Left renal pelvis (tissue), 4 donors: Measurements from ENCODE around the gene CTSD. TPM values are rescaled to one million over a fixed set of nuclear protein-coding genes. Genes with fewer than 3 reads are reported as not detected.
A peak's percentile ranks its signal among the peaks of the same experiment; 100 is the strongest.
"Not testable (repeated sequence)": the region's sequence is repeated elsewhere in the genome, so short reads cannot be mapped to it uniquely, and the experiment has no call there.

ENCODE experiments used
- DNase-seq, 4 donors: peaks; one replicate each; pipeline ENCODE4 v3.0.0-alpha.2; 2013; ENCODE audit warnings: low read depth in 4 of 4, low spot score in 3 of 4
- polyA plus RNA-seq, 4 donors: library from polyadenylated mRNA; unstranded; fragments of 120-200 nt; gene quantifications; one replicate each; pipeline ENCODE4 v1.2.1, GENCODE V29; 2013; ENCODE audit not compliant: insufficient read length in 4 of 4

The CTSD gene
- polyA plus RNA-seq: 100 to 1,000 TPM; 171 to 263 (median 222) TPM

DNA sequence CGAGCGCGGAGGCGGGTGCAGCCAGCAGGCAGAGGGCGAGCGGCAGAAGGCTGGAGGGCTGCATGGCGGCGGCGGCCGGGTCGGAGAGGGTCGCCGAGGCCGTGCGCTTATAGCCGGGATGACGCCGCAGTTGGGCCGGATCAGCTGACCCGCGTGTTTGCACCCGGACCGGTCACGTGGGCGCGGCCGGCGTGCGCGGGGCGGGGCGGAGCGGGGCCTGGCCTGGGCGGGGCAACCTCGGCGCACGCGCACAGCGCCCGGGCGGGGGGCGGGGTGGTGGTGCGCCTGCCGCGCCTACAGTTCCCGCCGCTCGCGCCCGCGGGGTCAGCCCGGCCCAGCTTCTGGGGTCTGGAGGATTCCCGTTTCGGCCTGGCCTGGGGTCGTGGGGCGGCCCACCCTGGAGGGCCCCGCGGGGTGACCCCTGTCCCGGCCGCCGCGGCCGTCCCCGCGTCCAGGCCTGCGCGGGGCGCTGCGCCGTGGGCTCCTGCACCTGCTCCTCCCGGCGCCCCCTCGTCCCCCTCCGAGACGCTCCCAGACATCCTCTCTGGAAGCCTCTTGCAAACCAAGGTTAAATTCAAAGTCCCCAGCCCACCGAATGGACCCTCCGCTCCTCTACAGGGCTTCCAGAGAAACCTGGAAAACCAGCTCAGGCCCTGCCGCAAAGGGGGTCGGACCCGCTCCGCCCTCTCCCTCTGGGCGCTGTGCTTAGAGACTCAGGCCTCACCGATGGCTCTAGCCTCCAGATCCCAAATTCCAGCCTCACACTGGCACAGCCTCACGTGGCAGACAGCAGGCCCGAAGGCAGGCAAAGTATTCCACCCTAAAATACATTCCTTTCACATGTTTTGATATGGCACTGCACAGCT is at the start of gene CTSD:
Gene CTSD (minus strand): TSS at position 132 of the 866 bp plus-strand sequence. CDS start 68 bp downstream, at position 64.
- peak in 3 of 4 donors; percentile 61 to 66 (median 64) for DNase-seq

- not testable (repeated sequence) for DNase-seq
Measured at GRCh38 chr11:1813356-1813755, 49.6 kb upstream of the CTSD start.

DNA sequence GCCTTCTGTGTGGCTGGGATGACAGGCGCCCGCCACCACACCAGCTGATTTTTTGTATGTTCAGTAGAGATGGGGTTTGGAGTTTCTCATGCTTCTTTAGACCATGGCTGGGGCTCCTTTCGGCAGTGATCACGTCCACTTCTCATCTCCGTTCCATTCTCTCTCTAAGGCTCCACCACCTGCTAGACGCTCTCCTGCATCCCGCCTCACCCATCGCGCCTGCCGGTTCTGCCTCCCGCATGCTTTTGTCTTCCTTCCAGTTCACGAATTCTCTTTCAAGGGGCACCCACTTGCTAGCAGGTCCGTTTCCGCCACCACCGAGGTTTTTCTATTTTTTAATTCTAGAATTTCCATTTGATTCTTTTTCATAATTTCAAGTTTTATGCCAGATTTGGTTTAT is 49.1 kb upstream of the CTSD start:
- no peak for DNase-seq

GRCh38 chr11:1812274-1812673 is 48.5 kb upstream of the CTSD start:
- DNase-seq: no peak

GRCh38 chr11:1810761-1811160 is 47.0 kb upstream of the CTSD start:
- no peak for DNase-seq

GRCh38 chr11:1807264-1807995 is 43.7 kb upstream of the CTSD start:
- no peak for DNase-seq

DNA sequence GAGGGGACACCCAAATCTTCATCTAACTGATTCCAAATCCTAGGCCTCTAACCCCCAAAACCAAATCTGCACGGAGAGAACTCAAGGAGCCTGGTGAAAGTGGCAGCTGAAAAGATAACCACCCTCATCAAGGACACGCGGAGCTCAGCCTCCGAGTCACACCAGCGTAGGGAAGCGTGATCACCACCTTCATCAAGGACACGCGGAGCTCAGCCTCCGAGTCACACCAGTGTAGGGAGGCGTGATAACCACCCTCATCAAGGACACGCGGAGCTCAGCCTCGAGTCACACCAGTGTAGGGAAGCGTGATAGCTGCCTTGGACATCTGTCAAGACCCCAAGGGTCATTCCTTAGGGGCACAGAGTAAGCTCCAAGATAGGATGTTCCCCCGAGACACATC is 41.8 kb upstream of the CTSD start:
- DNase-seq: no peak

DNA sequence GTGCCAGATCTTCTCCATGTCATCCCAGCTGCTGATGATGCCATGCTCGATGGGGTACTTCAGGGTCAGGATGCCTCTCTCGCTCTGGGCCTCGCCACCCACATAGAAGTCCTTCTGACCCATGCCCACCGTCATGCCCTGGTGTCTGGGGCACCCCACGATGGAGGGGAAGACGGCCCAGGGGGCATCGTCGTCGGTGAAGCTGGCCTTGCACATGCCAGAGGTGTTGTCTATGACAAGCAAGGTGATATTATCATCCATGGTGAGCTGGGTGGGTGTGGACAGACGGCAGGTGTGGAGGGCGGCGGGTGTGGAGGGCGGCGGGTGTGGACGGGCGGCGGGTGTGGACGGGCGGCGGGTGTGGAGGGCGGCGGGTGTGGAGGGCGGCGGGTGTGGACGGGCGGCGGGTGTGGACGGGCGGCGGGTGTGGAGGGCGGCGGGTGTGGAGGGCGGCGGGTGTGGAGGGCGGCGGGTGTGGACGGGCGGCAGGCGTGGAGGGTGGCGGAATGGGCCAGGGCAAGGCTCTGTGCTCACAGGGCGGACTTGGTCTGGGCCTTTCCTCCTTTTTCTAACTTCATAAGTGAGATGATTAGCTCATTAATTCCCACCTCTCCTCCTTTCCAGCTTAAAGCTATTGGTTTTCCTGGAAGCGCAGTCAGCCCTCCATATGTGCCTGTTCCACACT is 40.2 kb upstream of the CTSD start:
- DNase-seq: not testable (repeated sequence)

DNA sequence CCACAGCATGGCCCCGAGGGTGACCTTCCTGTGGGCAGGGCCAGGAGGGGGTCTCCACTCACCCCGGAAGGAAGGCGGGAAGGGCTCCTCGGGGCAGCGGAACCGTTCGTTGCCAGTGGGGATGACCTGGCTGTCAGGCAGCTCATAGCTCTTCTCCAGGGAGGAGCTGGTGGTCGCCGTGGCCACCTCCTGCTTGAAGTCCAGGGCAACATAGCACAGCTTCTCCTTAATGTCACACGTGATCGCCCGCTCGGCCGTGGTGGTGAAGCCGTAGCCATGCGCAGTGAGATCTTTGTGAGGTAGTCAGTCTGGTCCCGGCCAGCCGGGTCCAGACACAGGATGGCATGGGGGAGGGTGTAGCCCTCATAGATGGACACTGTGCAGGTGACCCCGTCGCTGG is 39.5 kb upstream of the CTSD start:
- DNase-seq: no peak

DNA sequence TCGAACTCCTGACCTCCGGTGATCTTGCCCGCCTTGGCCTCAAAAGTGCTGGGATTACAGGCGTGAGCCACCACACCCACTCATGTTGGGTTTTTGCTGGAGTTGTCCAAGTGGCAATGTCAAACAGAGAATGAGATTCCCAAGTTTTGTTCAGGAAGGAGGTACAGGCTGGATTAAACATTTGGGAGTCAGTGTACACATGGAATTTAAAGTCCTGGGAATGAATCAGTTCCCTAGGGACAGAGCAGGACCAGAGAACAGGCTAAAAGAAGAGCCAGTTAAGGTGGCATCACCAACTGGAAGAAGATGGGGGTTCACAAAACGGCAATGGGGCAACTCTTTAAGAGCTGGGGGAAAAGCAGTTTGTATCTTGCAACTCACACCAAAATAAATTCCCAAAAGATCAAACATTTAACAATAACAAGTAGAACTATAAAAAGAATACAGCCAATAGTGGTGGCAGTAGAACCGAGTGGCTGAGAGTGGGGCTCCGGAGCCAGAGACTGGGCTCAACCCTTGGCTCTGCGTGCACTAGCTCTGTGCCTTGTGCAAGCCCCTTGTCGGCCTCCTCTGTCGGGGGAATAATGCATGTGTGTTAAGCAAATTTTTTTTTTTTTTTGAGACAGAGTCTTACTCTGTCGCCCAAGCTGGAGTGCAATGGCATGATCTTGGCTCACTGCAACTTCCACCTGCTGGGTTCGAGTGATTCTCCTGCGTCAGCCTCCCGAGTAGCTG is 33.8 kb upstream of the CTSD start:
- DNase-seq: no peak

GRCh38 chr11:1796413-1797011 is 32.8 kb upstream of the CTSD start:
- no peak for DNase-seq

DNA sequence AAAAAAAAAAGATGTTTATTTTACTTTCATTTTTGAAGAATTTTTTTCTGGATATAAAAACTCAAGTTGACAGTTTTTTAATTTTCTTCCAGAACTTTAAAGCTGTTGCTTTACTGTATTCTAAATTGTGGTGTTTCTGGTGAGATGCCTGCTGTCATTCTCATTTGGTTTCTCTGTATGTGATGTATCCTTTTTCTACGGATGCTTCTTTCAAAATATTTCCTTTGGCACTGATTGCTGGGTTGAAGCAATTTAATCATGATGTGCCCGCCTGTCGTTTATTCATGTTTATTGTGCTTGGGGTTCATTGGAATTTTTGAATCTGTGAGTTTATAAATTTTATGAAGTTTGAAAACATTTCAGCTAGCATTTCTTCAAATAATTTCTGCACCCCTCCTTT is 29.4 kb upstream of the CTSD start:
- DNase-seq: no peak

- DNase-seq: no peak
Measured at GRCh38 chr11:1792461-1792860, 28.7 kb upstream of the CTSD start.

- DNase-seq: no peak
Measured at GRCh38 chr11:1791912-1792311, 28.2 kb upstream of the CTSD start.

- DNase-seq: no peak
Measured at GRCh38 chr11:1786466-1786865, 22.7 kb upstream of the CTSD start.

DNA sequence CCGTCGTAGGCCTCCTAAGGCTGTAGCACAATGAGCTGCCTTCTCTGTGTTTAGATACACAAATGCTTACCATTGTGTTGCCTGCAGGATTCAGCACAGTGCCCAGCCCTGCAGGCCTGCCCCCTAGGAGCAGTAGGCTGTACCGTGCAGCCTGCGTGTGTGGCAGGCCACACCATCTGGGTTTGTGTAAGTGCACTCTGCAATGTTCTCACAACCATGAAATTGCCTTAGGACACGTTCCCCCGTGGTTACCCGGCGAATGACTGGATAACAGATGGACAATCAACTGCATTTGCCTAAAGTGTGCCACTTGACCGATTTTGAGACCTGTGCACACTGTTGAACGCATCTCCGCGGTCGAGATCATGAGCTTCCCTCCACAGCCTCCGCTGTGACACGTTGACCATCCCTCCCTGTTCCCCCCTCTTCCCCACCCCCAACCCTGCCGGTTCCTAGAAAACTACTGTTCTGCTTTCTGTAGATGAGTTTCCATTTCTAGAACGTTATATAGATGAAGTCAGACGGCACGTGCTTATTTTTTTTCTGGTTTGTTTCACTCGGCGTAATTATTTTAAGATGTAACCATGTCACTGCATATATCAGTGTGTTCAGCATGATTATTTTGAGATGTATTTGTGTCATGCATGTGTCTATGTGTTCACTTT is 22.2 kb upstream of the CTSD start:
- no peak for DNase-seq

- no peak for DNase-seq
Measured at GRCh38 chr11:1784761-1785650, 21.3 kb upstream of the CTSD start.

GRCh38 chr11:1783725-1784529 is 20.2 kb upstream of the CTSD start:
- no peak for DNase-seq
